ENCODE measurements around the gene PDP2.
A peak's percentile ranks its signal among the peaks of the same experiment; 100 is the strongest.
"Not testable (repeated sequence)": the region's sequence is repeated elsewhere in the genome, so short reads cannot be mapped to it uniquely, and the experiment has no call there.

PDP2 gene

DNA sequence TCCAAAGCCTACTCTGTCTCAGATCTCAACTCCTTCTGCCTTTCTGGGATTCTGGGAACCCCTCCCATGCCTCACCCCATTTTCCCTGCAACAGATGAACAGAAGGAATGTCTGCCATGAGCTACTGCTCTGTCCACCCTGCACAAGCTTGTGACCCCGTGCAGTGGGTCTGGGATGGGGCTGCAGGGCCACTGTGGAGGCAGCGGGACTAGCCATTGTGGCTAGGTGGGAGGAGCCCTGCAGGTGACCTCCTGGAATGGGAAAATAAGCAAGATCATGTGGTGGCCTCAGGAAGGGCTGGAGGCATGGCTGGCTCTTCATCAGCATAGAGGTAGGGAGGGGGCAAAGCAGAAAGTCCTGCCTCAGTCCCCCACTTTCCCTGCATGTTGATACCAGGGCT is 13.7 kb downstream of the PDP2 start:
- TF ChIP-seq, protein P1, sequence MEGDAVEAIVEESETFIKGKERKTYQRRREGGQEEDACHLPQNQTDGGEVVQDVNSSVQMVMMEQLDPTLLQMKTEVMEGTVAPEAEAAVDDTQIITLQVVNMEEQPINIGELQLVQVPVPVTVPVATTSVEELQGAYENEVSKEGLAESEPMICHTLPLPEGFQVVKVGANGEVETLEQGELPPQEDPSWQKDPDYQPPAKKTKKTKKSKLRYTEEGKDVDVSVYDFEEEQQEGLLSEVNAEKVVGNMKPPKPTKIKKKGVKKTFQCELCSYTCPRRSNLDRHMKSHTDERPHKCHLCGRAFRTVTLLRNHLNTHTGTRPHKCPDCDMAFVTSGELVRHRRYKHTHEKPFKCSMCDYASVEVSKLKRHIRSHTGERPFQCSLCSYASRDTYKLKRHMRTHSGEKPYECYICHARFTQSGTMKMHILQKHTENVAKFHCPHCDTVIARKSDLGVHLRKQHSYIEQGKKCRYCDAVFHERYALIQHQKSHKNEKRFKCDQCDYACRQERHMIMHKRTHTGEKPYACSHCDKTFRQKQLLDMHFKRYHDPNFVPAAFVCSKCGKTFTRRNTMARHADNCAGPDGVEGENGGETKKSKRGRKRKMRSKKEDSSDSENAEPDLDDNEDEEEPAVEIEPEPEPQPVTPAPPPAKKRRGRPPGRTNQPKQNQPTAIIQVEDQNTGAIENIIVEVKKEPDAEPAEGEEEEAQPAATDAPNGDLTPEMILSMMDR (IDR thresholded peaks at IDR 0.05; ENCODE audit: low read depth, low read length): no peak
- no peak overlapping the region for H3K4me3 ChIP-seq (ENCODE audit: low read depth, low read length)

DNA sequence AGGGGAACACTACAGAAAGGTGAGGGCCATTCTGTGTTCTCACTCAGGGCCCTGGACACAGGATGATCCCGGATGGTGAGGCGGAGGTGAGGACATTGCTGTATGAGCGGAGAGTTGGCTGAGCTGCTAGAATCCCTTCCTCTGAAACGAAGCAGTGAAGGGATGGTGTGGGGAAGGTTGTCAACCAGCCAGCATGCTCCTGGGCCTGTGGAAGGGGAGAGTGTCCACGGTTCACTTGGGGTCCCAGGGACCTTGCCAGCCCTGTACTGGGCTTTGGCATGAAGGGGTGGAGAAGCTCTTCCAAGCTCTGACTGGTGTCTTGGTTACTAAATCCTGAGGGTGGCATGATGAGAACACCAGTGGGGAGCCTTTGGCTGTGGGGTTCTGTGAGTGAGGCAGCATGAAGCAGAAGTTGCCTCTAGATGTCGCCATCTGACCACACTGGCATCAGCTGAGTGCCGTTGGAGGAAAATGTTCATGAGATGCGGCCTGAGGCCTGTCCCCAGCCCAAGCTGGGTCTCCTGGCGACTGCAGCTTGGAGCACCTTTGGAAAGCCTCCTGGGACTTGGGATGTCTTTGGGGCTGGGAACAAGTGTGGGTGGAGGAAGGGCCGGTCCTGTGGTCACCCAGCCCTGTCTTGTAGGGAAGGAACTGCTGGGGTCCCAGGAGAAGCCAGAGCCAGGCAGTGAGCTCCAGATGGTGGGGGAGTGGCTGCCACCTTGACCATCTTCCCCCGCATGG is 14.8 kb downstream of the PDP2 start:
- no peak overlapping the region for H3K4me3 ChIP-seq (ENCODE audit: low read depth, low read length)
- TF ChIP-seq, protein P1 (IDR thresholded peaks at IDR 0.05; ENCODE audit: low read depth, low read length): peak; percentile 90

DNA sequence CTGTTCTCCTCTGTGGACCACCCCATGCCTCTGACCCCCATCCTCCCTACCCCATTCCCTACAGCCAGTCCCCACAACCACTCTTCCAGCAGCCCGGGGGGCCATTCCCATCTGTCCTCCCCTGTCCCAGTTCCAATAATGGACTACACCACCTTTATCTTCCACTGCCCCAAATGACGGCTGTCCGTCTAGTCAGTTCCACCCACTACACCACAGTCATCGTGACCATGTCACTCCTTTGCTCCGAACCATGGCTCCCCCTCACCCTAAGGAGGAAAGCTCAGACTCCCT is 15.3 kb downstream of the PDP2 start:
- TF ChIP-seq, protein P1 (IDR thresholded peaks at IDR 0.05; ENCODE audit: low read depth, low read length): no peak
- H3K4me3 ChIP-seq (ENCODE audit: low read depth, low read length): no peak overlapping the region

DNA sequence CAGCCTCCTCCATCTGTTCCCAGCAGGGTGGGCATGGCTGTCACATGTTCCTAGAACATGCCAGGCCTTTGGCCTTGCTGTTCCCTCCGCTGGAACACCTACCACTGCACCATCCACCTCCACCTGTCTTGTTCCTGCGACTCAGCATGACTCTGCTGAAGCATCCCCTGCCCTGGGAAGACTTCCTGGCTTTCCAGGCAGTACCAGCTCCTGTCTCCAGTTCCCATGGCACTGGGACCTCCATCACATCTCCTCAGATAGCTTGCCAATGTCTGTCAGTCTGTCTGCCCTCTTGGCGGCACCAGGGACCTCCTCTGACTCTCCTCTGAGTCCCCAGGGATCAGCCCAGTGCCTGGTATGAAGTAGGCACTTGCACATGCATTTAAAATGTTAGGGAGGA is 15.7 kb downstream of the PDP2 start:
- H3K4me3 ChIP-seq (ENCODE audit: low read depth, low read length): no peak overlapping the region
- TF ChIP-seq, protein P1 (IDR thresholded peaks at IDR 0.05; ENCODE audit: low read depth, low read length): no peak

DNA sequence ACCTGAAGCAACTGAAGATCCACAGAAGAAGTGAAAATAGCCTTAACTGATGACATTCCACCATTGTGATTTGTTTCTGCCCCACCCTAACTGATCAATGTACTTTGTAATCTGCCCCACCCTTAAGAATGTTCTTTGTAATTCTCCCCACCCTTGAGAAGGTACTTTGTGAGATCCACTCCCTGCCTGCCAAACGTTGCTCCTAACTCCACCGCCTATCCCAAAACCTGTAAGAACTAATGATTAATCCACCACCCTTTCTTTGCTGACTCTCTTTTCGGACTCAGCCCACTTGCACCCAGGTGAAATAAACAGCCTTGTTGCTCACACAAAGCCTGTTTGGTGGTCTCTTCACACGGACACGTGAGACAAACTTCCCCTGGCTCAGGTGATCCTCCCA is 16.4 kb downstream of the PDP2 start:
- H3K4me3 ChIP-seq (ENCODE audit: low read depth, low read length): not testable (repeated sequence)

DNA sequence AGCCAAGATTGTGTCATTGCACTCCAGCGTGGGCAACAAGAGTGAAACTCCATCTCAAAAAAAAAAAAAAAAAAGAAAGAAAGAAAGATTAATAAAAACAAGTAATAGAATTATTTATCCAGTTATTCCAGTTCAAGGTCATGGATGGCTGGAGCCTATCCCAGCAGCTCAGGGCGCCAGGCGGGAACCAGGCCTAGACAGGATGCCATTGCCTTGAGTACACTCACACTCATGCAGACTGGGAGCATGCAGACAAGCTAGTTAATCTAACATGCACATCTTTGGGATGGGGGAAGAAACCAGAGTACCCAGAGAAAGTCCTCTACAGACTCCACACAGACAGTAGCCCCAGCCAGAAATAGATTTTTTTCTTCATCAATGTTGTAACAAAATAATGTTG is 17.9 kb downstream of the PDP2 start:
- TF ChIP-seq, protein P1 (IDR thresholded peaks at IDR 0.05; ENCODE audit: low read depth, low read length): no peak
- H3K4me3 ChIP-seq (ENCODE audit: low read depth, low read length): no peak overlapping the region

DNA sequence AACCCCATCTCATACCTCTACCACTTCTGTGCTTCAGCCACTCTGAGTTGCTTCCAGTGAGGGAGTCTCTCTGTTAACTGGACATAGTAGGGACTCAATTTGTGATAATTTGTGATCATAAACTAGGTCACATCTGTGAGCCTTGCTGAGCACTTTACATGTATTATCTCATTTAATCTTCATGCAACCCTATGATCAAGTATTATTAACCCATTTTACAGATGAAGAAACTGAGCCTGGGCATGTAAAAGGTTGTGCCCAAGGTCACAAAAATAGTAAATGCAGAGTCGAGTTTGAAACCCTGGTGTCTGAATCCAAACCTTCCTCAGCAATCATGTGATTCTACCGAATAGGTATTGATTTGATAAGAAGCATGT is 18.6 kb downstream of the PDP2 start:
- H3K4me3 ChIP-seq (ENCODE audit: low read depth, low read length): no peak overlapping the region
- TF ChIP-seq, protein P1 (IDR thresholded peaks at IDR 0.05; ENCODE audit: low read depth, low read length): no peak

DNA sequence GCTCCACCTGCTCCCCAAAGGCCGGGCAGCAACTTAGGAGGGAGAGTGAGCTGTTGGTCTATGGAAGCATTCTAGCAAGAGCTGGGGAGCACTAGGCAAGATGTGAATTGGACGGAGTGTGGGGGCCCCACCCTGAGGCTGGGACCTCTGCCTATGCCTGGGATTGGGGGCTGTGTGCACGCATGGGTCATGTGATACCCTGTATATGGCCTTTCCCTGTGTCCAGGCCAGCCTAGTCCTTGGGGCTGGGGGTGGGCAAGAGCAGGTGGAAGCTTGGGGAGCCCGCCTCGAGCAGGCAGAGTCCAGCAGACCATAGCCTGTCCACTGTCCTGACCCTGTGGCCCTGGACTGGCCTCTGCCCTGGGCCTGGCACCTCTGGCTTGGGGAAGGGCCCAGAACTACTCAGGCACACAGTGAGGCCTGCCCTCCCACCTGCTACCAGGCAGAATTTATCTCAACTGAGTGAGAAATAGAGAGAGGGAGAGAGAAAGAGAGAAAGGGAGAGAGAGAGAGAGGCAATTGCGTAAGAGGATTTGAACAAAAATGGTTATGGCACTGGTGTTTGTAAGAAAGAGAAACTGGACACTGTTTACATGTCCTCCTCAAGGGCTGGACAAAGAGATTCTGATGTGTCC is 19.1 kb downstream of the PDP2 start:
- no peak overlapping the region; the same call in 1 of the 2 replicates for H3K4me3 ChIP-seq (ENCODE audit: low read depth, low read length)
- TF ChIP-seq, protein P1 (IDR thresholded peaks at IDR 0.05; ENCODE audit: low read depth, low read length): no peak
